22Rv1 (cell line): ENCODE results near the gene CLN5.

Experiments used
- ZFX ChIP-seq: fragments of 450-650 bp; IDR thresholded peaks from 2 replicates; pipeline ENCODE4 v1.6.1; 2017; ENCODE audit warnings: antibody characterized with exemption, borderline replicate concordance
- TF ChIP-seq, protein P1 (sequence below): fragments of 450-650 bp; IDR thresholded peaks from 2 replicates; pipeline ENCODE4 v1.5.1; 2017; ENCODE audit warnings: mild to moderate bottlenecking

DNA sequence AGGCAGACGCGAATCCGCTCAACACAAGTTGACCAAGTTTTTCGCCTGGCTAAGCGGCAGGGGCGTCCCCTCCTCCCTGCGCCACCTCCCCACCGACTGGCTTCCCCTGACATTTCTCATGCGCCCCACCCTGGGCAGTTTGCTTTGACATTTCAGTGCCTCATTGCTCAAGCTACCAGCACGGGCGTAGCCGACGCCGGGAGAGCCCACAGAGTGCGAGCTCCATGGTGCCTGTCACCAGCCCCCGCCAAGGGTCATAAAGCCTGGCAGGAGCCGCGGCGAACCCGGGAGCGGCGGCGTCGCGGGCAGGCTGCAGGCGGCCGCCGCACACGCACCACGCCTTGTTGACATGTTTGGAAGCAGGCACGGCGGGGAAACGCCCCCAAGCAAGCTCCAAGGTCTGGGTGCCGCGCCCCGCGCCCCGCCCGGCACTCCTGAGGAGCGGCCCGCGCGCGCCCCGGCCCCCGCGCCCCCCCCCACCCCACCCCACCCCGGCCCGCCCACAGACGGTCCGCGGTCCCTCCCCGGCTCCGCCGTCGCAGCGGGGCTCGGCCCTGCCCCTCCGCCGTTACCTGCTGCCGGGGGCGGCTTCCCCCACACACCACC, 34.5 kb downstream of the CLN5 start:
- TF ChIP-seq, protein P1, sequence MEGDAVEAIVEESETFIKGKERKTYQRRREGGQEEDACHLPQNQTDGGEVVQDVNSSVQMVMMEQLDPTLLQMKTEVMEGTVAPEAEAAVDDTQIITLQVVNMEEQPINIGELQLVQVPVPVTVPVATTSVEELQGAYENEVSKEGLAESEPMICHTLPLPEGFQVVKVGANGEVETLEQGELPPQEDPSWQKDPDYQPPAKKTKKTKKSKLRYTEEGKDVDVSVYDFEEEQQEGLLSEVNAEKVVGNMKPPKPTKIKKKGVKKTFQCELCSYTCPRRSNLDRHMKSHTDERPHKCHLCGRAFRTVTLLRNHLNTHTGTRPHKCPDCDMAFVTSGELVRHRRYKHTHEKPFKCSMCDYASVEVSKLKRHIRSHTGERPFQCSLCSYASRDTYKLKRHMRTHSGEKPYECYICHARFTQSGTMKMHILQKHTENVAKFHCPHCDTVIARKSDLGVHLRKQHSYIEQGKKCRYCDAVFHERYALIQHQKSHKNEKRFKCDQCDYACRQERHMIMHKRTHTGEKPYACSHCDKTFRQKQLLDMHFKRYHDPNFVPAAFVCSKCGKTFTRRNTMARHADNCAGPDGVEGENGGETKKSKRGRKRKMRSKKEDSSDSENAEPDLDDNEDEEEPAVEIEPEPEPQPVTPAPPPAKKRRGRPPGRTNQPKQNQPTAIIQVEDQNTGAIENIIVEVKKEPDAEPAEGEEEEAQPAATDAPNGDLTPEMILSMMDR = no peak
- TF ChIP-seq ZFX = no peak
